Measurements from ENCODE around the gene EIF5A2.

EIF5A2 gene

GRCh38 chr3:170953229-170953628 is 44.8 kb upstream of the EIF5A2 start:
- H3K9me2 ChIP-seq (replicated peaks; ENCODE audit: insufficient read depth, low read length), result no peaks in the 10 kb centered on the region
- no peak overlapping the region for H3K27ac ChIP-seq (ENCODE audit: low read length)
- no peaks in the 10 kb centered on the region for H3K4me1 ChIP-seq (ENCODE audit: low read length)
- TF ChIP-seq EZH2 (optimal IDR thresholded peaks at IDR 0.05; ENCODE audit: low read depth, low read length) (no peak), EZH2phosphoT487 (IDR thresholded peaks at IDR 0.05; ENCODE audit: low read length) (no peak)
- TF ChIP-seq, protein P1, sequence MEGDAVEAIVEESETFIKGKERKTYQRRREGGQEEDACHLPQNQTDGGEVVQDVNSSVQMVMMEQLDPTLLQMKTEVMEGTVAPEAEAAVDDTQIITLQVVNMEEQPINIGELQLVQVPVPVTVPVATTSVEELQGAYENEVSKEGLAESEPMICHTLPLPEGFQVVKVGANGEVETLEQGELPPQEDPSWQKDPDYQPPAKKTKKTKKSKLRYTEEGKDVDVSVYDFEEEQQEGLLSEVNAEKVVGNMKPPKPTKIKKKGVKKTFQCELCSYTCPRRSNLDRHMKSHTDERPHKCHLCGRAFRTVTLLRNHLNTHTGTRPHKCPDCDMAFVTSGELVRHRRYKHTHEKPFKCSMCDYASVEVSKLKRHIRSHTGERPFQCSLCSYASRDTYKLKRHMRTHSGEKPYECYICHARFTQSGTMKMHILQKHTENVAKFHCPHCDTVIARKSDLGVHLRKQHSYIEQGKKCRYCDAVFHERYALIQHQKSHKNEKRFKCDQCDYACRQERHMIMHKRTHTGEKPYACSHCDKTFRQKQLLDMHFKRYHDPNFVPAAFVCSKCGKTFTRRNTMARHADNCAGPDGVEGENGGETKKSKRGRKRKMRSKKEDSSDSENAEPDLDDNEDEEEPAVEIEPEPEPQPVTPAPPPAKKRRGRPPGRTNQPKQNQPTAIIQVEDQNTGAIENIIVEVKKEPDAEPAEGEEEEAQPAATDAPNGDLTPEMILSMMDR (IDR thresholded peaks at IDR 0.05; ENCODE audit: low read length), result no peak
- no peaks in the 10 kb centered on the region for H3K27me3 ChIP-seq (replicated peaks; ENCODE audit: insufficient read depth, low read length)
- DNase-seq, result no peak
- H4K20me1 ChIP-seq (ENCODE audit: insufficient read depth, low read length), result no peaks in the 10 kb centered on the region
- no peak overlapping the region for H3K4me3 ChIP-seq (ENCODE audit: low read length)
- no peaks in the 10 kb centered on the region for H3K9me3 ChIP-seq (replicated peaks; ENCODE audit: insufficient read depth, low read length)
- no peaks in the 10 kb centered on the region for H3F3A ChIP-seq (ENCODE audit: insufficient read depth, low read length)
- no peaks in the 10 kb centered on the region for H3K36me3 ChIP-seq (replicated peaks; ENCODE audit: insufficient read depth, low read length)
- no peak overlapping the region for H3K9ac ChIP-seq (ENCODE audit: low read length)
- H3K79me2 ChIP-seq (ENCODE audit: low read length), result no peaks in the 10 kb centered on the region
- no peak overlapping the region for H2AFZ ChIP-seq (ENCODE audit: low read length)
- no peak overlapping the region for H3K4me2 ChIP-seq (ENCODE audit: low read depth, low read length)

DNA sequence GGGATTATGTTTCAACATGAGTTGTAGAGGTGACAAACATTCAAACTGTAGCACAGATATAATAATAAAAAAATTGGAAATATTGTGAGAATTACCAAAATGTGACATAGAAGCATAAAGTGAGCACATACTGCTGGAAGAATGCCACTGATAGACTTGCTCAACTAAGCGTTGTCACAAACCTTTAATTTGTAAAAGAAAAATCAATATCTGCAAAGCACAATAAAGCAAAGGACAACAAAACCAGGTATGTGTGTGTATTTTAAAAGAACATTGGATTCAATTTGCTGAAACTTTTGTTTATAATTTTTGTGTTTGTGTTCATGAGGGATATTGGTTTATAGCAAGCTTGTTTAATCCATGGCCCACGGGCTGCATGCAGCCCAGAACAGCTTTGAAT is 40.8 kb upstream of the EIF5A2 start:
- no peak overlapping the region for H3K4me2 ChIP-seq (ENCODE audit: low read depth, low read length)
- H3K9ac ChIP-seq (ENCODE audit: low read length), result no peak overlapping the region
- TF ChIP-seq EZH2 (optimal IDR thresholded peaks at IDR 0.05; ENCODE audit: low read depth, low read length), result no peak
- TF ChIP-seq, protein P1 (IDR thresholded peaks at IDR 0.05; ENCODE audit: low read length), result no peak
- TF ChIP-seq EZH2phosphoT487 (IDR thresholded peaks at IDR 0.05; ENCODE audit: low read length), result no peak
- no peaks in the 10 kb centered on the region for H3K4me1 ChIP-seq (ENCODE audit: low read length)
- H3K9me2 ChIP-seq (replicated peaks; ENCODE audit: insufficient read depth, low read length), result no peaks in the 10 kb centered on the region
- no peaks in the 10 kb centered on the region for H3K9me3 ChIP-seq (replicated peaks; ENCODE audit: insufficient read depth, low read length)
- H3K27ac ChIP-seq (ENCODE audit: low read length), result no peak overlapping the region
- H3F3A ChIP-seq (ENCODE audit: insufficient read depth, low read length), result no peaks in the 10 kb centered on the region
- H3K36me3 ChIP-seq (replicated peaks; ENCODE audit: insufficient read depth, low read length), result no peaks in the 10 kb centered on the region
- DNase-seq, result no peak
- H4K20me1 ChIP-seq (ENCODE audit: insufficient read depth, low read length), result no peaks in the 10 kb centered on the region
- H2AFZ ChIP-seq (ENCODE audit: low read length), result no peak overlapping the region
- no peak overlapping the region for H3K4me3 ChIP-seq (ENCODE audit: low read length)
- no peaks in the 10 kb centered on the region for H3K27me3 ChIP-seq (replicated peaks; ENCODE audit: insufficient read depth, low read length)
- H3K79me2 ChIP-seq (ENCODE audit: low read length), result no peaks in the 10 kb centered on the region

DNA sequence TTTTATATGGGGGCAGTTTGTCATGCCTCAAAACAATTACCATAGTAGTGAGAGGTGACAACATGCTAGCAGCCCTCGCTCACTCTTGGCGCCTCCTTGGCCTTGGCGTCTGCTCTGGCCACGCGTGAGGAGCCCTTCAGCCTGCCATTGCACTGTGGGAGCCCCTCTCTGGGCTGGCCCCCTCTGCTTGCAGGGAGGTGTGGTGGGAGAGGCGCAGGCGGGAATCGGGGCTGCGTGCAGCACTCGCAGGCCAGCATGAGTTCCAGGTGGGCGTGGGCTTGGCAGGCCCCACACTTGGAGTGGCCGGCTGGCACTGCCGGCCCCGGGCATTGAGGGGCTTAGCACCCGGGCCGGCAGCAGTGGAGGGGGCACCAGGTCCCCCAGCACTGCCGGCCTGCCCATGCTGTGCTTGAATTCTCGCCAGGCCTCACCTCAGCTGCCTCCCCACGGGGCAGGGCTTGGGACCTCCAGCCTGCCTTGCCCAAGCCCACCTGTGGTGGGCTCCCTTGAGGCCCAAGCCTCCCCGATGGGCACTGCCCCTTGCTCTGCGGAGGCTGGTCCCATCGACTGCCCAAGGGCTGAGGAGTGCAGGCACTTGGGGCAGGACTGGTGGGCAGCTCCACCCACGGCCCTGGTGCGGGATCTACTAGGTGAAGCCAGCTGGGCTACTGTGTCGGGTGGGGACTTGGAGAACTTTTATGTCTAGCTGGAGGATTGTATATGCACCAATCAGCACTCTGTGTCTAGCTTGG is 38.8 kb upstream of the EIF5A2 start:
- Histone ChIP-seq H3K4me2 (ENCODE audit: low read depth, low read length) (no peak overlapping the region), H3K4me3 (ENCODE audit: low read length) (no peak overlapping the region), H3K9me2 (replicated peaks; ENCODE audit: insufficient read depth, low read length) (no peaks in the 10 kb centered on the region), H3K27me3 (replicated peaks; ENCODE audit: insufficient read depth, low read length) (no peaks in the 10 kb centered on the region), H3K9ac (ENCODE audit: low read length) (no peak overlapping the region), H3K4me1 (ENCODE audit: low read length) (no peaks in the 10 kb centered on the region), H4K20me1 (ENCODE audit: insufficient read depth, low read length) (no peaks in the 10 kb centered on the region), H2AFZ (ENCODE audit: low read length) (no peak overlapping the region), H3K9me3 (replicated peaks; ENCODE audit: insufficient read depth, low read length) (no peaks in the 10 kb centered on the region), H3K79me2 (ENCODE audit: low read length) (no peaks in the 10 kb centered on the region), H3K36me3 (replicated peaks; ENCODE audit: insufficient read depth, low read length) (no peaks in the 10 kb centered on the region), H3K27ac (ENCODE audit: low read length) (no peak overlapping the region), H3F3A (ENCODE audit: insufficient read depth, low read length) (no peaks in the 10 kb centered on the region)
- TF ChIP-seq EZH2 (optimal IDR thresholded peaks at IDR 0.05; ENCODE audit: low read depth, low read length) (no peak), EZH2phosphoT487 (IDR thresholded peaks at IDR 0.05; ENCODE audit: low read length) (no peak)
- TF ChIP-seq, protein P1 (IDR thresholded peaks at IDR 0.05; ENCODE audit: low read length), result no peak
- no peak for DNase-seq
